Endothelial cell of umbilical vein (primary cell): ENCODE data around the gene WDR86. TPM values are rescaled to one million over a fixed set of nuclear protein-coding genes. Genes with fewer than 3 reads are reported as not detected.

Experiments used
- BruUV-seq: library from RNA; stranded (reverse); fragments of 400-500 nt; replicated peaks from 2 replicates; lab custom pipeline; 2021; lab: Mats Ljungman, UMichigan
- CTCF ChIA-PET: fragments of 300-600, 350-600 bp; sonication (Branson Sonifier 250); formaldehyde crosslinking; loops from one replicate; lab custom pipeline; 2021; ENCODE audit warnings: antibody characterized with exemption, inconsistent platforms; lab: Charles Lee
- POLR2A ChIA-PET: fragments of 300-600, 350-600 bp; sonication (Branson Sonifier 250); formaldehyde crosslinking; loops from one replicate; lab custom pipeline; 2021; ENCODE audit warnings: antibody characterized with exemption, inconsistent platforms; lab: Charles Lee
- DNase-seq: peaks from one replicate; pipeline ENCODE4 v3.0.0-alpha.2; 2011; ENCODE audit warnings: low read depth, low spot score
- FAIRE-seq: peaks from 2 replicates; lab custom pipeline; 2011; peaks lifted over from hg19 to GRCh38; lab: Jason Lieb, UNC
- H2AFZ ChIP-seq: 2 replicates; pipeline ENCODE4 v1.6.0; 2012; ENCODE audit warnings: low read depth, low read length, control low read depth, inconsistent platforms
- H3K27ac ChIP-seq: 2 replicates; pipeline ENCODE4 v1.5.1; 2011; ENCODE audit warnings: low read depth, mild to moderate bottlenecking, control low read depth, low read length, moderate library complexity; ENCODE audit not compliant: insufficient read depth
- H3K27me3 ChIP-seq, 2 experiments: 2 replicates each; pipeline versions ENCODE4 v1.6.0 to v1.6.1; 2011; ENCODE audit warnings: low read length in 2 of 2, mixed read lengths in 1 of 2; ENCODE audit not compliant: control insufficient read depth in 2 of 2, insufficient read depth in 2 of 2
- H3K36me3 ChIP-seq, 2 experiments: 2 replicates in 1 of 2; 3 replicates in 1 of 2; pipeline ENCODE4 v1.5.1; 2011; ENCODE audit warnings: low read length in 2 of 2, mild to moderate bottlenecking in 1 of 2, moderate library complexity in 1 of 2; ENCODE audit not compliant: control insufficient read depth in 2 of 2, insufficient read depth in 2 of 2; ENCODE audit errors: extremely low read depth in 1 of 2
- H3K4me1 ChIP-seq: 3 replicates; pipeline ENCODE4 v1.5.1; 2011; ENCODE audit warnings: mild to moderate bottlenecking, low read length; ENCODE audit not compliant: control insufficient read depth, insufficient read depth; ENCODE audit errors: extremely low read depth
- H3K4me2 ChIP-seq: 2 replicates; pipeline ENCODE4 v1.6.1; 2011; ENCODE audit warnings: low read length, control low read depth, mixed read lengths; ENCODE audit not compliant: insufficient read depth
- H3K4me3 ChIP-seq, 3 experiments: fragments of 200-600 bp in 1 of 3; sonication (generic), shearing (Covaris generic) in 1 of 3; replicated peaks in 1 of 3; 2 replicates each; pipeline ENCODE4 v1.5.1; 2011 to 2016; ENCODE audit warnings: control low read depth in 3 of 3, low read length in 3 of 3, mild to moderate bottlenecking in 2 of 3, inconsistent platforms in 1 of 3, low read depth in 1 of 3, moderate library complexity in 1 of 3; ENCODE audit not compliant: insufficient read depth in 1 of 3
- H3K79me2 ChIP-seq: 2 replicates; pipeline ENCODE4 v1.6.0; 2012; ENCODE audit warnings: low read length, inconsistent platforms; ENCODE audit not compliant: control insufficient read depth, insufficient read depth
- H3K9ac ChIP-seq: replicated peaks from 2 replicates; pipeline ENCODE3; 2011; ENCODE audit warnings: low read length, control low read depth; ENCODE audit not compliant: insufficient read depth; ENCODE audit errors: extremely low read depth
- H3K9me1 ChIP-seq: replicated peaks from 3 replicates; pipeline ENCODE4 v1.6.0; 2011; ENCODE audit warnings: mild to moderate bottlenecking, low read length; ENCODE audit not compliant: control insufficient read depth, insufficient read depth; ENCODE audit errors: extremely low read depth
- H3K9me3 ChIP-seq: replicated peaks from 2 replicates; pipeline ENCODE4 v1.5.1; 2012; ENCODE audit warnings: low read length, inconsistent platforms; ENCODE audit not compliant: control insufficient read depth, insufficient read depth
- H4K20me1 ChIP-seq: replicated peaks from 2 replicates; pipeline ENCODE3; 2011; ENCODE audit warnings: mild to moderate bottlenecking, low read length; ENCODE audit not compliant: control insufficient read depth, insufficient read depth; ENCODE audit errors: extremely low read depth
- CTCF ChIP-seq, 2 donors: IDR thresholded peaks; 1 replicate in 1 of 2; 2 replicates in 1 of 2; pipeline ENCODE4 v1.5.1; 2011; ENCODE audit warnings: low read length in 2 of 2, mild to moderate bottlenecking in 2 of 2, moderate library complexity in 2 of 2, control low read depth in 1 of 2, inconsistent platforms in 1 of 2, low read depth in 1 of 2; ENCODE audit not compliant: insufficient read depth in 1 of 2; ENCODE audit errors: extremely low read depth in 1 of 2
- EZH2 ChIP-seq: IDR thresholded peaks from 2 replicates; pipeline ENCODE4 v1.6.1; 2012; ENCODE audit warnings: borderline replicate concordance, low read depth, mild to moderate bottlenecking, moderate library complexity, low read length, inconsistent platforms; ENCODE audit not compliant: severe bottlenecking
- FOS ChIP-seq: IDR thresholded peaks from 2 replicates; pipeline ENCODE4 v1.6.1; 2011; ENCODE audit warnings: mild to moderate bottlenecking, low read length, moderate library complexity, borderline replicate concordance; ENCODE audit not compliant: insufficient read depth
- GATA2 ChIP-seq: IDR thresholded peaks from 2 replicates; pipeline ENCODE4 v1.7.0; 2011; ENCODE audit warnings: low read depth, mild to moderate bottlenecking, moderate library complexity, mixed read lengths, low read length; ENCODE audit not compliant: insufficient read length, insufficient read depth
- JUN ChIP-seq: IDR thresholded peaks from 2 replicates; pipeline ENCODE4 v1.6.1; 2011; ENCODE audit warnings: borderline replicate concordance, low read depth; ENCODE audit not compliant: insufficient read length, insufficient read depth
- MAX ChIP-seq: IDR thresholded peaks from 2 replicates; pipeline ENCODE4 v1.6.1; 2011; ENCODE audit not compliant: insufficient read depth, insufficient read length
- MYC ChIP-seq: IDR thresholded peaks from one replicate; pipeline ENCODE4 v1.6.1; 2011; ENCODE audit warnings: mild to moderate bottlenecking, low read depth, low read length
- POLR2A ChIP-seq: IDR thresholded peaks from 2 replicates; pipeline ENCODE4 v1.6.1; 2012; ENCODE audit warnings: low read depth, mild to moderate bottlenecking, control low read depth, low read length
- POLR2AphosphoS5 ChIP-seq: IDR thresholded peaks from 2 replicates; pipeline ENCODE4 v1.6.1; 2012; ENCODE audit warnings: low read depth, mild to moderate bottlenecking, control low read depth, low read length, moderate library complexity; ENCODE audit not compliant: insufficient read depth
- dilution Hi-C: fragments of 300-500 bp; cut with MboI; formaldehyde crosslinking; loops from one replicate; pipeline ENCODE4 v1.15.0; 2019; ENCODE audit warnings: low sequenced_read_pairs; ENCODE audit not compliant: extremely low pct_ligation_motif_present
- intact Hi-C: fragments of 100-400 bp; cut with micrococcal nuclease; formaldehyde crosslinking; loops from one replicate; pipeline ENCODE4 v1.10.0; 2022
- polyA plus RNA-seq, 4 experiments: library from polyadenylated mRNA; depleted of rRNA in 3 of 4; stranded (reverse) in 3 of 4; unstranded in 1 of 4; fragments of >200 nt; gene quantifications; 2 replicates each; pipeline versions ENCODE4 v1.2.1 to v1.2.3, GENCODE V29; 2011 to 2012; ENCODE audit warnings: missing spikeins in 1 of 4
- total RNA-seq: library from RNA; stranded (reverse); gene quantifications from 2 replicates; pipeline ENCODE4 v1.2.3, GENCODE V29; 2021

The WDR86 gene
- total and polyA plus RNA-seq, 2 donors (not counting 3 experiments of a cell fraction or from before 2014, with no cell fraction given), result not detected

- BruUV-seq, result no TSS peak
- ChIA-PET CTCF (interaction anchor here (0.8 to 4.0 kb wide), 6 partner anchors 14 to 394 kb away, joined by 3 to 96 read pairs (median 5); no protein-coding TSS in a partner anchor), POLR2A (no interaction called here)
- Histone ChIP-seq H3K9me1 (no peaks in the 10 kb centered on the region), H2AFZ (no peak overlapping the region), H3K4me2 (no peak overlapping the region), H3K36me3 (peaks cover 3 to 5% of the 10 kb centered on the region in 2 experiments), H3K9me3 (no peaks in the 10 kb centered on the region), H4K20me1 (no peaks in the 10 kb centered on the region), H3K27me3 (no peaks in the 10 kb centered on the region), H3K27ac (no peak overlapping the region), H3K9ac (no peak overlapping the region), H3K4me1 (no peaks in the 10 kb centered on the region), H3K79me2 (no peaks in the 10 kb centered on the region), H3K4me3 (no peak overlapping the region)
- no peak for DNase-seq
- no peak for TF ChIP-seq MAX
- TF ChIP-seq CTCF (IDR thresholded peaks at IDR 0.05; ENCODE audit: extremely low read depth in 1 of 2, insufficient read depth in 1 of 2, low read depth in 1 of 2, low read length in 2 of 2), result no peak
- TF ChIP-seq MYC, result no peak
- no peak for TF ChIP-seq FOS
- TF ChIP-seq EZH2, result no peak
- TF ChIP-seq POLR2A, result no peak
- TF ChIP-seq POLR2AphosphoS5, result no peak
- TF ChIP-seq GATA2, result no peak
- TF ChIP-seq JUN, result no peak
- dilution Hi-C loops (no loop called here), intact Hi-C loops (loop anchor here (5.0 kb wide), 1 partner anchor 781 kb away; no protein-coding TSS in a partner anchor)
- FAIRE-seq, result no peak
Observed at GRCh38 chr7:151366166-151366879, 43.5 kb downstream of the WDR86 start.
